Psoas muscle (tissue), 8 donors: ENCODE data around the gene HOMER2. TPM values are rescaled to one million over a fixed set of nuclear protein-coding genes. Genes with fewer than 3 reads are reported as not detected.
"Not testable (repeated sequence)": the region's sequence is repeated elsewhere in the genome, so short reads cannot be mapped to it uniquely, and the experiment has no call there.

Experiments
- ATAC-seq, 4 donors: fragments of 200-7000 bp; cut with Tn5 transposase; one replicate each; pipeline ENCODE4 v1.9.1; 2020; ENCODE audit warnings: moderate library complexity in 3 of 4, mild to moderate bottlenecking in 2 of 4
- DNase-seq, 2 donors: peaks; one replicate each; pipeline ENCODE4 v3.0.0-alpha.2; 2020
- H3K27ac ChIP-seq: fragments of 200-600 bp; one replicate; pipeline ENCODE4 v1.8.0; 2022
- H3K27me3 ChIP-seq, 3 donors: fragments of 200-600 bp in 1 of 3; one replicate each; pipeline versions ENCODE4 v1.6.1 to v1.8.0; 2013 to 2022; ENCODE audit warnings: low read length in 2 of 3, mild to moderate bottlenecking in 2 of 3, moderate library complexity in 1 of 3; ENCODE audit not compliant: insufficient read depth in 3 of 3
- H3K36me3 ChIP-seq, 2 donors: fragments of 200-600 bp in 1 of 2; one replicate each; pipeline versions ENCODE4 v1.6.1 to v1.8.0; 2013 to 2022; ENCODE audit warnings: low read depth in 1 of 2, mild to moderate bottlenecking in 1 of 2, moderate library complexity in 1 of 2; ENCODE audit not compliant: insufficient read depth in 1 of 2
- H3K4me1 ChIP-seq: fragments of 200-600 bp; one replicate; pipeline ENCODE4 v1.8.0; 2022
- H3K4me3 ChIP-seq: fragments of 200-600 bp; one replicate; pipeline ENCODE4 v1.8.0; 2022; ENCODE audit warnings: mild to moderate bottlenecking
- H3K9me3 ChIP-seq: fragments of 200-600 bp; one replicate; pipeline ENCODE4 v1.8.0; 2022
- CTCF ChIP-seq: fragments of 200-600 bp; IDR thresholded peaks from one replicate; pipeline ENCODE4 v1.8.0; 2022; ENCODE audit warnings: antibody characterized with exemption
- WGBS, 3 donors: extraction: QIAGEN DNeasy Blood & Tissue Kit; methylation state at CpG; one replicate each; pipeline versions ENCODE4 v1.1.6 to v1.1.7; 2013; 5-methylcytosine and 5-hydroxymethylcytosine counted together
- intact Hi-C, 2 donors: fragments of 100-400 bp; cut with DNase I; formaldehyde crosslinking; loops; one replicate each; pipeline versions ENCODE4 v1.11.0 to v1.14.2; 2022
- long read RNA-seq, 2 donors: library from polyadenylated mRNA; unstranded; transcript quantifications; one replicate each; pipeline ENCODE4 v2.0.0, GENCODE V29; 2021
- polyA plus RNA-seq, 3 donors: library from polyadenylated mRNA; stranded (reverse); fragments of 200-250 nt; gene quantifications; one replicate each; pipeline ENCODE4 v1.2.3, GENCODE V29; 2013
- total RNA-seq, 4 donors: library from RNA; stranded (reverse); fragmentation: NEBNext Ultra II Directional in 2 of 4; extraction: Animal tissue kit (Norgen Biotek cat#: 25700) in 2 of 4; gene quantifications; one replicate each; pipeline versions ENCODE4 v1.2.1 to v1.2.4, GENCODE V29; 2021 to 2023
- donor health status: healthy with polysubstance abuse.
- donor health status: DM: no; HTN: no; CAD: no; lungs with moderate emphysema.
- donor health status: Bipolar disorder and iron deficiency.
- donor health status: healthy.
- donor health status: DM: yes; HTN: yes; CAD: no.
- donor health status: DM: no; HTN: no; CAD: no.
- donor health status: DM: no; HTN: no; CAD: no.
- donor health status: DM: yes; HTN: yes; CAD: no.

HOMER2 gene
- total RNA-seq (100 to 1,000 TPM in 2 of 4 donors, 10 to 100 TPM in 2; 53.9 to 119 (median 92.3) TPM), polyA plus RNA-seq (10 to 100 TPM; 27.2 to 38.3 (median 36.7) TPM)
- long read RNA-seq, donor 1, transcript HOMER2-202 (9 exons, 1,950 nt) = major isoform, 45 of 64 reads
- long read RNA-seq, donor 1, partial matches to known transcripts = 2 of 64 reads
- long read RNA-seq, donor 1, other reads (novel, unspliced or antisense) = 13 of 64 reads
- long read RNA-seq, donor 2, transcript HOMER2-201 (9 exons, 1,990 nt) = minor isoform, 6 of 124 reads
- long read RNA-seq, donor 2, transcript HOMER2-202 (9 exons, 1,950 nt) = major isoform, 91 of 124 reads
- long read RNA-seq, donor 2, partial matches to known transcripts = 1 of 124 reads
- long read RNA-seq, donor 2, other reads (novel, unspliced or antisense) = 24 of 124 reads

GRCh38 chr15:82952158-82953081 is at the start of gene HOMER2:
TSS of gene HOMER2 (minus strand) at chr15:82952720. CDS start at chr15:82952535, 185 bp downstream.
- ATAC-seq (peak; percentile 67 to 75 (median 70)), DNase-seq (peak; percentile 35 to 66)
- no peaks in the 10 kb centered on the region for H3K9me3 ChIP-seq
- peaks cover 27% of the 10 kb centered on the region for H3K4me1 ChIP-seq
- intact Hi-C loops = no loop called here
- H3K27ac ChIP-seq = peak within 1 kb of the TSS; percentile 97
- H3K4me3 ChIP-seq = peak within 1 kb of the TSS; percentile 80
- no peaks in the 10 kb centered on the region for H3K27me3 ChIP-seq
- no peaks in the 10 kb centered on the region for H3K36me3 ChIP-seq
- no peak for TF ChIP-seq CTCF
- 0 to 2% (median 0%) methylated on average over 38 to 119 of the region's 119 CpGs for WGBS, 3 donors

GRCh38 chr15:83000672-83001031 is 48.1 kb upstream of the HOMER2 start:
- intact Hi-C loops = loop anchor here (1.0 to 5.0 kb wide), 2 partner anchors 148 to 151 kb away; no protein-coding TSS in a partner anchor
- not testable (repeated sequence) for H3K9me3 ChIP-seq, DNase-seq, H3K4me3 ChIP-seq, H3K4me1 ChIP-seq, H3K27ac ChIP-seq, H3K27me3 ChIP-seq
- H3K36me3 ChIP-seq = peaks cover 0 to 21% of the 10 kb centered on the region in 2 donors
- peak in 2 of 4 donors; percentile 4 to 13 for ATAC-seq
- WGBS, 3 donors = 87 to 96% (median 91%) methylated on average over 3 of the region's 3 CpGs

- H3K9me3 ChIP-seq = no peaks in the 10 kb centered on the region
- peak; percentile 57 for TF ChIP-seq CTCF
- peak overlapping the region; percentile 55 for H3K4me3 ChIP-seq
- H3K36me3 ChIP-seq = peaks cover 0 to 16% of the 10 kb centered on the region in 2 donors
- peaks cover 4% of the 10 kb centered on the region for H3K4me1 ChIP-seq
- H3K27ac ChIP-seq = peak overlapping the region; percentile 59
- ATAC-seq (peak; percentile 87 to 93 (median 89)), DNase-seq (no peak)
- 4 to 15% (median 8%) methylated on average over 6 of the region's 6 CpGs for WGBS, 3 donors
- intact Hi-C loops = loop anchor here (1.0 to 5.0 kb wide), 2 partner anchors 148 to 151 kb away; no protein-coding TSS in a partner anchor
- H3K27me3 ChIP-seq = no peaks in the 10 kb centered on the region
Measured at GRCh38 chr15:82999905-83000671, 47.6 kb upstream of the HOMER2 start.

GRCh38 chr15:82999426-82999825 is 46.9 kb upstream of the HOMER2 start:
- Histone ChIP-seq H3K4me3 (no peak overlapping the region), H3K9me3 (no peaks in the 10 kb centered on the region), H3K4me1 (peaks cover 4% of the 10 kb centered on the region), H3K36me3 (peaks cover 0 to 9% of the 10 kb centered on the region in 2 donors), H3K27ac (no peak overlapping the region), H3K27me3 (no peaks in the 10 kb centered on the region)
- ATAC-seq (peak in 3 of 4 donors; percentile 22 to 40 (median 25)), DNase-seq (no peak)
- intact Hi-C loops = no loop called here
- 70 to 88% (median 75%) methylated on average over 6 of the region's 6 CpGs for WGBS, 3 donors
- no peak for TF ChIP-seq CTCF
